GM12872 (cell line): ENCODE measurements around the gene TUBG1.

Experiments used
- CTCF ChIP-seq: IDR thresholded peaks from 3 replicates; pipeline ENCODE4 v1.5.1; 2011; ENCODE audit warnings: low read depth, mild to moderate bottlenecking, low read length, moderate library complexity; ENCODE audit not compliant: insufficient read depth

TUBG1 gene

GRCh38 chr17:42584880-42585279 is 24.6 kb upstream of the TUBG1 start:
- no peak for TF ChIP-seq CTCF

GRCh38 chr17:42585353-42585752 is 24.1 kb upstream of the TUBG1 start:
- TF ChIP-seq CTCF, result no peak

- TF ChIP-seq CTCF, result no peak
These were observed 22.8 kb upstream of the TUBG1 start for GRCh38 chr17:42586514-42587230.

GRCh38 chr17:42590886-42591285 is 18.6 kb upstream of the TUBG1 start:
- TF ChIP-seq CTCF, result no peak

GRCh38 chr17:42591411-42591810 is 18.1 kb upstream of the TUBG1 start:
- no peak for TF ChIP-seq CTCF

- no peak for TF ChIP-seq CTCF
These were observed 13.1 kb upstream of the TUBG1 start for GRCh38 chr17:42596386-42596785.

GRCh38 chr17:42598905-42599304 is 10.6 kb upstream of the TUBG1 start:
- TF ChIP-seq CTCF, result no peak
